Liver (tissue), 3 donors: ENCODE results near the gene MDGA2.

Experiments
- ATF3 ChIP-seq: IDR thresholded peaks from 2 replicates; pipeline ENCODE4 v1.6.1; 2016; ENCODE audit warnings: antibody characterized with exemption
- CTCF ChIP-seq: fragments of 150-350 bp; IDR thresholded peaks from 2 replicates; pipeline ENCODE4 v1.5.1; 2017; ENCODE audit warnings: improper control_type of control experiment, low read depth, low read length; ENCODE audit not compliant: missing input control
- FOXA2 ChIP-seq: IDR thresholded peaks from 2 replicates; pipeline ENCODE4 v1.6.1; 2016; ENCODE audit warnings: antibody characterized with exemption
- MAX ChIP-seq: IDR thresholded peaks from 2 replicates; pipeline ENCODE4 v1.6.1; 2016; ENCODE audit warnings: antibody characterized with exemption
- RAD21 ChIP-seq, 2 donors: IDR thresholded peaks; 2 replicates each; pipeline ENCODE4 v1.6.1; 2016; ENCODE audit warnings: antibody characterized with exemption in 2 of 2, mild to moderate bottlenecking in 2 of 2
- RXRA ChIP-seq, 2 donors: IDR thresholded peaks; 2 replicates each; pipeline ENCODE4 v1.6.1; 2017 to 2018; ENCODE audit warnings: antibody characterized with exemption in 2 of 2, mild to moderate bottlenecking in 1 of 2
- YY1 ChIP-seq: IDR thresholded peaks from 2 replicates; pipeline ENCODE4 v1.6.1; 2016; ENCODE audit warnings: antibody characterized with exemption, mild to moderate bottlenecking
- ZBTB33 ChIP-seq: IDR thresholded peaks from 2 replicates; pipeline ENCODE4 v1.6.1; 2016; ENCODE audit warnings: antibody characterized with exemption
- TF ChIP-seq, protein P1 (sequence below): IDR thresholded peaks from 2 replicates; pipeline ENCODE4 v1.6.1; 2016; ENCODE audit warnings: antibody characterized with exemption, mild to moderate bottlenecking
- donor health status: healthy.
- donor health status: healthy.

- no peak for TF ChIP-seq FOXA2
- no peak for TF ChIP-seq MAX
- TF ChIP-seq CTCF = no peak
- no peak for TF ChIP-seq RXRA (IDR thresholded peaks at IDR 0.05)
- TF ChIP-seq RAD21 (IDR thresholded peaks at IDR 0.05) = no peak
- TF ChIP-seq YY1 = no peak
- TF ChIP-seq, protein P1, sequence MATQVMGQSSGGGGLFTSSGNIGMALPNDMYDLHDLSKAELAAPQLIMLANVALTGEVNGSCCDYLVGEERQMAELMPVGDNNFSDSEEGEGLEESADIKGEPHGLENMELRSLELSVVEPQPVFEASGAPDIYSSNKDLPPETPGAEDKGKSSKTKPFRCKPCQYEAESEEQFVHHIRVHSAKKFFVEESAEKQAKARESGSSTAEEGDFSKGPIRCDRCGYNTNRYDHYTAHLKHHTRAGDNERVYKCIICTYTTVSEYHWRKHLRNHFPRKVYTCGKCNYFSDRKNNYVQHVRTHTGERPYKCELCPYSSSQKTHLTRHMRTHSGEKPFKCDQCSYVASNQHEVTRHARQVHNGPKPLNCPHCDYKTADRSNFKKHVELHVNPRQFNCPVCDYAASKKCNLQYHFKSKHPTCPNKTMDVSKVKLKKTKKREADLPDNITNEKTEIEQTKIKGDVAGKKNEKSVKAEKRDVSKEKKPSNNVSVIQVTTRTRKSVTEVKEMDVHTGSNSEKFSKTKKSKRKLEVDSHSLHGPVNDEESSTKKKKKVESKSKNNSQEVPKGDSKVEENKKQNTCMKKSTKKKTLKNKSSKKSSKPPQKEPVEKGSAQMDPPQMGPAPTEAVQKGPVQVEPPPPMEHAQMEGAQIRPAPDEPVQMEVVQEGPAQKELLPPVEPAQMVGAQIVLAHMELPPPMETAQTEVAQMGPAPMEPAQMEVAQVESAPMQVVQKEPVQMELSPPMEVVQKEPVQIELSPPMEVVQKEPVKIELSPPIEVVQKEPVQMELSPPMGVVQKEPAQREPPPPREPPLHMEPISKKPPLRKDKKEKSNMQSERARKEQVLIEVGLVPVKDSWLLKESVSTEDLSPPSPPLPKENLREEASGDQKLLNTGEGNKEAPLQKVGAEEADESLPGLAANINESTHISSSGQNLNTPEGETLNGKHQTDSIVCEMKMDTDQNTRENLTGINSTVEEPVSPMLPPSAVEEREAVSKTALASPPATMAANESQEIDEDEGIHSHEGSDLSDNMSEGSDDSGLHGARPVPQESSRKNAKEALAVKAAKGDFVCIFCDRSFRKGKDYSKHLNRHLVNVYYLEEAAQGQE = no peak
- TF ChIP-seq ATF3 = no peak
- no peak for TF ChIP-seq ZBTB33
These were observed 526.7 kb downstream of the MDGA2 start for GRCh38 chr14:47148686-47149085.
